Lung (tissue), 12 donors: Measurements from ENCODE around the gene ATP11B. TPM values are rescaled to one million over a fixed set of nuclear protein-coding genes. Genes with fewer than 3 reads are reported as not detected.

ENCODE experiments used
- ATAC-seq: fragments of 200-7000 bp; cut with Tn5 transposase; one replicate; pipeline ENCODE4 v1.9.1; 2020; ENCODE audit warnings: moderate number of reproducible peaks; ENCODE audit not compliant: insufficient read depth, low FRiP score
- DNase-seq, 3 donors: peaks; one replicate each; pipeline ENCODE4 v3.0.0-alpha.2; 2013 to 2017
- H3K27ac ChIP-seq, 2 donors: one replicate each; pipeline ENCODE4 v1.5.1; 2013; ENCODE audit warnings: mild to moderate bottlenecking in 2 of 2, moderate library complexity in 2 of 2, control low read depth in 1 of 2, inconsistent platforms in 1 of 2, low read depth in 1 of 2, low read length in 1 of 2
- H3K27me3 ChIP-seq, 3 donors: one replicate each; pipeline ENCODE4 v1.5.1; 2013; ENCODE audit warnings: low read length in 2 of 3; ENCODE audit not compliant: control insufficient read depth in 3 of 3, insufficient read depth in 3 of 3
- H3K36me3 ChIP-seq, 4 donors: one replicate each; pipeline ENCODE4 v1.5.1; 2013; ENCODE audit warnings: low read length in 4 of 4, mild to moderate bottlenecking in 1 of 4, moderate library complexity in 1 of 4; ENCODE audit not compliant: control insufficient read depth in 4 of 4, insufficient read depth in 4 of 4
- H3K4me1 ChIP-seq, 5 donors: one replicate each; pipeline ENCODE4 v1.5.1; 2013; ENCODE audit warnings: low read length in 5 of 5, mild to moderate bottlenecking in 2 of 5, moderate library complexity in 1 of 5; ENCODE audit not compliant: control insufficient read depth in 5 of 5, insufficient read depth in 5 of 5
- H3K4me3 ChIP-seq: one replicate; pipeline ENCODE4 v1.5.1; 2013; ENCODE audit warnings: mild to moderate bottlenecking, control low read depth, moderate library complexity
- H3K9ac ChIP-seq, 2 donors: one replicate each; pipeline ENCODE4 v1.5.1; 2013; ENCODE audit warnings: low read length in 2 of 2, control low read depth in 1 of 2; ENCODE audit not compliant: insufficient read depth in 1 of 2
- H3K9me3 ChIP-seq, 4 donors: one replicate each; pipeline ENCODE4 v1.5.1; 2013; ENCODE audit warnings: low read length in 3 of 4, mild to moderate bottlenecking in 1 of 4, moderate library complexity in 1 of 4; ENCODE audit not compliant: control insufficient read depth in 4 of 4, insufficient read depth in 3 of 4
- CTCF ChIP-seq: IDR thresholded peaks from 2 replicates; pipeline ENCODE4 v1.5.1; 2012; ENCODE audit warnings: mild to moderate bottlenecking; ENCODE audit errors: control extremely low read depth, extremely low read depth
- WGBS, 2 donors: extraction: QIAGEN DNeasy Blood & Tissue Kit; methylation state at CpG; one replicate each; pipeline ENCODE4 v1.1.7; 2013; 5-methylcytosine and 5-hydroxymethylcytosine counted together
- polyA plus RNA-seq, 2 donors: library from polyadenylated mRNA; stranded (reverse); fragments of 200-250 nt; gene quantifications; one replicate each; pipeline ENCODE4 v1.2.1, GENCODE V29; 2013
- total RNA-seq, 2 donors: library from RNA; depleted of rRNA in 1 of 2; stranded (reverse); fragments of >200 nt in 1 of 2; gene quantifications; one replicate each; pipeline ENCODE4 v1.2.1, GENCODE V29; 2014 to 2021
- donor health status: control.
- donor health status: control.
- donor health status: Bipolar disorder and iron deficiency.
- donor health status: healthy.
- donor health status: DM: yes; HTN: yes; CAD: no.

The ATP11B gene
- total and polyA plus RNA-seq, 4 donors = 8.3 to 111 (median 39.7) TPM

GRCh38 chr3:182755712-182756111 lies 37.6 kb upstream of the ATP11B start:
- H3K4me1 ChIP-seq = peaks cover 0 to 5% (median 0%) of the 10 kb centered on the region in 5 donors
- no peak for DNase-seq
- 70 to 85% methylated on average over 3 of the region's 3 CpGs for WGBS, 2 donors
- no peak overlapping the region for H3K27ac ChIP-seq
- H3K36me3 ChIP-seq = no peaks in the 10 kb centered on the region
- H3K4me3 ChIP-seq = no peak overlapping the region
- no peak for TF ChIP-seq CTCF
- H3K9ac ChIP-seq = no peak overlapping the region
- H3K9me3 ChIP-seq = peaks cover 0 to 5% (median 3%) of the 10 kb centered on the region in 4 donors
- no peaks in the 10 kb centered on the region for H3K27me3 ChIP-seq
- ATAC-seq = no peak

- ATAC-seq (no peak), DNase-seq (peak; percentile 30 to 78 (median 51))
- H3K27me3 ChIP-seq = no peaks in the 10 kb centered on the region
- no peak overlapping the region for H3K9ac ChIP-seq
- no peaks in the 10 kb centered on the region for H3K36me3 ChIP-seq
- H3K4me1 ChIP-seq = peaks cover 0 to 2% (median under 1%) of the 10 kb centered on the region in 5 donors
- TF ChIP-seq CTCF = no peak
- H3K27ac ChIP-seq = no peak overlapping the region
- H3K9me3 ChIP-seq = no peaks in the 10 kb centered on the region
- 53 to 66% methylated on average over 13 of the region's 13 CpGs for WGBS, 2 donors
- H3K4me3 ChIP-seq = no peak overlapping the region
These were observed 32.6 kb upstream of the ATP11B start for GRCh38 chr3:182760576-182761164.

- H3K9ac ChIP-seq = no peak overlapping the region
- TF ChIP-seq CTCF = no peak
- H3K27me3 ChIP-seq = no peaks in the 10 kb centered on the region
- no peaks in the 10 kb centered on the region for H3K9me3 ChIP-seq
- peaks cover 0 to 2% (median 0%) of the 10 kb centered on the region in 5 donors for H3K4me1 ChIP-seq
- no peak overlapping the region for H3K27ac ChIP-seq
- 71 to 85% methylated on average over 2 of the region's 2 CpGs for whole genome bisulfite sequencing, 2 donors
- ATAC-seq (no peak), DNase-seq (no peak)
- no peaks in the 10 kb centered on the region for H3K36me3 ChIP-seq
- no peak overlapping the region for H3K4me3 ChIP-seq
These were observed 29.4 kb upstream of the ATP11B start for GRCh38 chr3:182763896-182764295.

DNA sequence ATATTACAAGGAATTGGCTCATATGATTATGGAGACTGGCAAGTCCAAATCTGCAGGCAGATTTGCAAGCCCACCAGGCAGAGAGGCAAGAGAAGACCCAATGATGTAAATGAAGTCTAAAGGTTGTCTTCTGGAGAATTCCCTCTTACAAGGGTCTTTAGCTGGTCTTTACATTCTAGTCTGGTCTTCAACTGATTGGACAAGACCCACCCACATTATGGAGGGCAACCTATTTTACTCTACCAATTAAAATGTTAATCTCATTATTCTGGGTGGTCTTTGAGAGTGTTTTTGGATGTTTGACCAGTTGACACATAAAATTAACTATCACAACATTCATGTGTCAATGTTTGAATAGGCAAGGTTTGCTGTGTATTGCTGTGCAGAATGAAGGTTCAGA lies 28.0 kb upstream of the ATP11B start:
- peaks cover 0 to 2% (median 0%) of the 10 kb centered on the region in 5 donors for H3K4me1 ChIP-seq
- no peaks in the 10 kb centered on the region for H3K9me3 ChIP-seq
- no peak overlapping the region for H3K27ac ChIP-seq
- ATAC-seq = no peak
- TF ChIP-seq CTCF = no peak
- H3K9ac ChIP-seq = no peak overlapping the region
- H3K36me3 ChIP-seq = no peaks in the 10 kb centered on the region
- no peak for DNase-seq
- no peak overlapping the region for H3K4me3 ChIP-seq
- no peaks in the 10 kb centered on the region for H3K27me3 ChIP-seq
